T follicular helper cell (primary cell): ENCODE data around the gene CCDC150.
"Not testable (repeated sequence)": the region's sequence is repeated elsewhere in the genome, so short reads cannot be mapped to it uniquely, and the experiment has no call there.

ENCODE experiments used
- DNase-seq: peaks from one replicate; pipeline ENCODE4 v3.0.0-alpha.2; 2020; ENCODE audit warnings: low read depth

CCDC150 gene

DNA sequence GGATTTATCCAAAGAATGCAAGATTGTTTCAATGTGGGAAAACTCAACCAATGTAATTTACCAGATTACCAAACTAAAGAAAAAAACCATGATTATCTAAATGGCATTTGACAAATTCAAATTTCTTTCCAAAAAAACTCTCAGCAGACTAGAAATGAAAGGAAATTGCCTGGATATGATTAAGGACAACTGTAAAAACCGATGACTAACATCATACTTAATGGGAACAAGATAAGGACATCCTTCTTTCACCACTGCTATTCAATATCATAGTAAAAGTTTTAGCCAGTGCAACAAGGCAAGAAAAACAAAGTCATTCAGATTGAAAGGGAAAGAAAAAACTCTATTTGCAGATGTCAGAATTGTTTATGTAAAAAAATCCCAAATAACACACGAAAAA, 4.4 kb upstream of the CCDC150 start:
- DNase-seq = no peak

DNA sequence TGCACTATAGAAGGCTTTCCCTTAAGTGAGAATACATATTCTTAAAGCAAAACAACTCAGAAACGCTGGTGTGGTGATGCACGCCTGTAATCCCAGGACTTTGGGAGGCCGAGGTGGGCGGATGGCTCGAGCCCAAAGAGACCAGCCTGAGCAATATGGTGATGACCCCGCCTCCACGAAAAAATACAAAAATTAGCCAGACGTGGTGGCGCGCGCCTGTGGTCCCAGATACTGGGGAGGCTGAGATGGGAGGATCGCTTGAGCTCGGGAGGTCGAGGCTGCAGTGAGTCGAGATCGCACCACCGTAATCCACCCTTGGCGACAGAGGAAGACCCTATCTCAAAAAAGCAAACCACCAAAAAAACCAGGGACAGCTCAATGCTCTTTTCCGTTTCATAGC, 750 bp upstream of the CCDC150 start:
- DNase-seq = no peak

DNA sequence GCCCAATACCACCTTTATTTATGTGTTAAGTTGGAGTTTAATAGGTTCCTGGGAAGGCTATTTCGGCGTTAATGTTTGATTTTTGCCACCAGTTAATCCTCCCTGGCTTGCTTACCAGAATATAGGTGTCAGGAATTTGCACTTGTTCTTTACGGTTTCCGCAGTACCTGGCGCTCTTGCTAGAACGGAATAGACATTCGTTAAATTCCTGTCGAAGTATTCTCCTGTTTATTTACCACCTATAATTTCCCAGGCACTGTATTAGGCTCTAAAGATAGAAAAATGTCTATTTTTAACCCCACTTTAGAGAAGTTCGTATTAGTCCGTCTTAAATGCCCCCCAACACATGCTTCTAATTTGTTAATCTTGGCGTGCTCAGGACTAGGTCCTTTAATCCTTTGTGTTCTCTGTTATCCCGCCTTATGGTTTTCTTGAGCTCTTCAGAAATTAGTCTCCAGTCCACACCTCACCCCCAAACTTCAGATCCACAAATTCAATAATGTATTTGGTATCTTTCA, 575 bp downstream of the CCDC150 start:
- no peak for DNase-seq

DNA sequence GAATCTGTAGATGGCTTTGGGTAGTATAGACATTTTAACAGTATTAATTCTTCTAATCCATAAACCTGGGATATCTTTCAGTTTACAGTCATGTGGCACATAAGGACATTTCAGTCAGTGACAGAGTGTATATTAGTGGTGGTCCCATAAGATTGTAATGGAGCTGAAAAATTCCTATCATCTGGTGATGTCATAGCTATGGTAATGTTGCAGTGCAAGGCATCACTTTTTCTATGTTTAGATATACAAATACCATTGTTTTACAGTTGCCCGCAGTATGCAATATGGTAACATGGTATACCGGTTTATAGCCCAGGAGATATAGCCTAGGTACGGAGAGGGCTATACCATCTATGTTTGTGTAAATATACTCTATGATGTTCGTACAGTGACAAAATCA, 9.7 kb downstream of the CCDC150 start:
- no peak for DNase-seq

DNA sequence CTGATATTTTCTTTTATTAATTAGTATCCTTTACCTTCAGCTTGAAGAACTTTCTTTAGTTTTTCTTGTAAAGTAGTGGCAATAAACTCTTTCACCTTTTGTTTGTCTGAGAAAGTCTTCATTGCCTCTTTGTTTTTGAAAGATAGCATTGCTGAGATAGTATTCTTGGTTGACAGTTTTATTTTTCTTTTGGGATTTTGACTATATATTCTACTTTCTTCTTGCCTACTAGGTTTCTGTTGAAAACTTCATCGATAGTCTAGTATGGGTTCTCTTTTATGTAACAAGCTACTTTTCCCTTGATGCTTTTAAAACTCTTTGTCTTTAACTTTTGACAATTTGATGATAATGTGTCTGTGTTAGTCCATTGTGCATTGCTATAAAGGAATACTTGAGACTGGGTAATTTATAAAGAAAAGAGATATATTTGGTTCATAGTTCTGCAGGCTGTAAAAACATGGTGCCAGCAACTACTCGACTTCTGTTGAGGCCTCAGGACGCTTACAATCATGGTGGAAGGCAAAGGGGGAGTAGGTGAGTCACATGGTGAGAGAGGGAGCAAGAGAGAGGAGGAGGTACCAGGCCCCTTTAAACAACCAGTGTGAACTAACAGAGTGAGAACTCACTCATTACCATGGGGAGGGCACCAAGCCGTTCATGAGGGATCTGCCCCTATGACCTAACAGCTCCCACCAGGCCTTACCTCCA, 12.0 kb downstream of the CCDC150 start:
- no peak for DNase-seq

DNA sequence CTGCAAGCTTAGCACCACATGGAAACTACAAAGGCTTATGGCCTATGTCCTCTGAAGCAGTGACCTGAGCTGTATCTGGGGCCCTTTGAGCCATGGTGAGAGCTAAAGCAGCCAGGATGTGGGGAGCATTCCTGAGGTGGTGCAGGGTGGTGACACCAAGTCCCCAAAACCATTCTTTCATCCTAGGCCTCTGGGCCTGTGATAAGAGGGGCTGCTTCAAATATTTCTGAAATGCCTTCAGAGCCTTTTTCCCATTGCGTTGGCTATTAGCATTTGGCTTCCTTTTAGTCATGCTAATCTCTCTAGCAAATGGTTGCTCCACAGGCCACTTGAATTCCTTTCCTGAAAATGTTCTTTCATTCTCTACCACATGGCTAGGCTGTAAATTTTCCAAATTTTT, 13.4 kb downstream of the CCDC150 start:
- no peak for DNase-seq

DNA sequence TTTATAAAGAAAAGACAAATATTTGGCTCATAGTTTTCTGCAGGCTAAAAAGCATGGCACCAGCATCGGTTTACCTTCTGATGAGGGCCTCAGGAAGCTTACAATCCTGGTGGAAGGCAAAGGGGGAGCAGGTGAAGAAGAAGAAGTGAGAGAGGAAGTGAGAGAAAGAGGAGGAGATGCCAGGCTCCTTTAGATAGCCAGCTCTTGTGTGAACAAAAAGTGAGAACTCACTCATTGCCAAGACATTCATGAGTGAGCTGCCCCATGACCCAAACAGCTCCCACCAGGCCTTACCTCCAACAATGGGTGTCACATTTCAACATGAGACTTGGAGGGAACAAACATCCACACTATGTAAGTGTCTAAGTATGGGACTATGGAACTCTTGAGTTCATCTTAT, 14.3 kb downstream of the CCDC150 start:
- no peak for DNase-seq

DNA sequence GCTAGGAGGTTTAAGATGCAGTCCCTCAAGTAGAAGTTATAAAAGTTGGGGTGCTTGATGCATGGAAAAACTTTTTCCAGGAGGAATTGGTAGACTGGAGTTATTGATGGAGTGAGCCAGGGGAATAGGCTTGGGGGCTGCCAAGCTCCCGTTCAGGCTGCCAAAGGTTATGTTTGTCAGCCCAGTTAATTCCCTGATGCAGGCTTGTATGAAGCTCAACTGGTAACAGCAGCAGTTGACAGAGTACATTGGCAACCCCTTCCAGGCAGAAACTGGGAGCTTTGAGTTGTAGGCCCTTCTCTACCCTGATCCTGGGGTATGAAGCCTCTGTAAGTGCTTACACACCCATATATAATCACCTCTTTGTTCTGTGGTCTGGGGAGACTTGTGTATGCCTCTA, 16.2 kb downstream of the CCDC150 start:
- DNase-seq = no peak

DNA sequence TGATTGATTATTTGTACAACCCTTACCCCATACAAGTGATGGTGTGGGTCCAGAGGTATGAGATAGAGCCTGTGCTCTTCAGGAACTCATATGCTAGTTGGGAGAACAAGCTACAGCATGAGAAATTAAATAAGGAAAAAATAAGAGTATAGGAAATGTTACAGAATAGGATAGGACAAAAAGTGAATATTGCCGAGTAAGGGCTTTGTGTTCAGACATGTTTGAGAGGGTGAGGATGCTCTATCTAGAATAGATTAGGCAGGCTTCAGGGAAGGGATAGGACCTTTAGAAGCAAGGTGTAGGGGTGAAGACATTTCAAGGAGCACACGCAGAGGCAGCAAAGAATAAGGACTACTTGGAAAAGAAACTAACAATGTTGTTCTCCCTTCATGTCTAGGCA, 17.8 kb downstream of the CCDC150 start:
- DNase-seq = no peak

DNA sequence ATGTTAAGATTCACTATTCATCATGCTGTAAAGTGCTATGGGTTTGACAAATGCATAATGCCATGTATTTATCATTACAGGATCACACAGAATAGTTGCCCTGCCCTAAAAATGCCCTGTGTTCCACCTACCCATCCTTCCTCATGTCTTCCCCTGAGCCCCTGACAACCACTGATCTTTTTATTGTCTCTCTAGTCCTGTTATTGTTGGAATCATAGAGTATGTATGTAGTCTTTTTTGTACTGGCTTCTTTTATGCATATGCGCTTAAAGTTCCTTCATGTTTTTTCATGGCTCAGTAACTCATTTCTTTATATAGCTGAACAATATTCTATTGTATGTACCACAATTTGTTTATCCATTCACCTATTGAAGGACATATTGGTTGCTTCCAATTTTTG, 20.3 kb downstream of the CCDC150 start:
- no peak for DNase-seq

DNA sequence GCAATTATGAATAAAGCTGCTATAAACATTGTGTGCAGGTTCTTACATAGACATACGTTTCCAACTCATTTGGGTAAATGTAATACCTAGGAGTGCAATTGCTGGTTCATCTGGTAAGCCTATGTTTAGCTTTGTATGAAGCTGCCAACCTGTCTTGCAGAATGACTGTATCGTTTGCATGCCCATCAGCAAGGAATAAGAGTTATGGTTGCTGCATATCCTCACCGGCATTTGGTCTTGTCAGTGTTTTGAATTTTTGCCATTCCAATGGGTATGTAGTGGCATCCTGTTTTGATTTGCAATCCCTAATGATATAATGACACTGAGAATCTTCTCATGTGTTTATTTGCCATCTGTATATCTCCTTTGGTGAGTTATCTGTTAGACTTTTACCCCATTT, 20.7 kb downstream of the CCDC150 start:
- no peak for DNase-seq

DNA sequence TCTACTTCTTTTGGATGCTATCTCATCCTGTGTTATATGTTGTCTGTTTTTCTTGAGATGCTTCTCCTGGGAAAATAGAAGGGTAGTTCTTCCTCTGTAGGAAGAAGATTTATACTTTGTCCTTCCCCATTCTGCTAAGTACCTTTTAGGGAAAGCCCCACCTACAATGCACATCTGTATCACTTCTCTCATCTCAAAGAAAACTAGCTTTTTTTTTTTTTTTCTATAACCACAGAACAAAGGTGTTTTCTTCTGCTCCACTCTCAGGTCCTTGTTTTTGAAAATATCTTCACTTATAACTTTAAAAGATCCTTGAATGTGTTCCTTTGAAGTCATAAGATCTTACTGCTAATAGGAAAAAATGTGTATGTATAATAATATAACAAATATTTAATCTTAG, 30.8 kb downstream of the CCDC150 start:
- no peak for DNase-seq

DNA sequence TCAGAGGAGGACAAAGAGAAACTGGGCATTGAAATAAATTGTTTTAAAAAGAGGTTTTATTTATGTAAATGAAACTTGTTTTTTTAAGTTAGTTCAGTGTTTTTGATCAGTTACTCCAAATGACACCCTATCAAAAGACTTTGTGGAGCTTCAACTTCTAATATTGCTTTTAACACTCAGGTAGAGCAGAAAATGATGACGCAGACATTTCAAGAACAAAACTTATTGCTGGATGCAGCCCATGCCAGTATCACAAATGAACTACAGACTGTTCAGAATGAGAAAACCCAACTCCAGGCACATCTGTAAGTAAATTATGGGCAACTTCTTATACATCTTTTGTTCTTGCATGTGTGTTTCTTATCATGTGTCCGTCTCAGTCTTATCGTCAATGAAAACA, 36.4 kb downstream of the CCDC150 start:
- no peak for DNase-seq

DNA sequence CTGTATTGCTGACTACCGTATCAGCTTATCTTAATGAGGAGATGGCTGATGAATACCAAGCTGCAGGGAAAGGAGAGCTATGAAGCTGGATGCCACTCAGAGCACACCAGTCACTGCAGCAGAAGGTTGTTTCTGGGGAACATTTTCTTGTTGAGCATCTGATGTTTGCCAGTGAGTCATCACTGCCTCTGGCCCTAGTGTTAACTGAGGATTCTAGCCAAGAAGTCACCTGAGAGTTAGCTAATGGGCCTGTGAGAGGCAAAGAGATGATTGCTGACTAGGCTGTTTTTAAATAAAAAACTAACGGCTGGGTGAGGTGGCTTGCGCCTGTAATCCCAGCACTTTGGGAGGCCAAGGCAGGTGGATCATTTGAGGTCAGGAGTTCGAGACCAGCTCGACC, 37.9 kb downstream of the CCDC150 start:
- DNase-seq = no peak

DNA sequence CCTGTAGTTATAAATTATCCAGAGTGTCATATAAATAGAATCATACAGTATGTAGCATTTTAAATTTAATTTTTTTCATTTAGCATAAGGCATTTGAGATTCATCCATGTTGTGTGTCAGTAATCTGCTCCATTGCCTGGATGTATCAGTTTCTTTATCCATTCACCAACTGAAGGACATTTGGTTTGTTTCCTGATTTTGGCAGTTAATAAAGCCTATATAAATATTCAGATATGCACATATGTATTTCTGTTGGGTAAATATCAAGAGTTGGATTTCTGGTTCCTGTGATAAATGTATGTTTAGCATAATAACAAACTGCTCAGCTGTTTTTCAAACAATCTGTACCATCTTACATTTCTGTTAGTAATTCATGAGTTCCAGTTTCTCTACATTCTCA, 39.9 kb downstream of the CCDC150 start:
- DNase-seq = no peak

DNA sequence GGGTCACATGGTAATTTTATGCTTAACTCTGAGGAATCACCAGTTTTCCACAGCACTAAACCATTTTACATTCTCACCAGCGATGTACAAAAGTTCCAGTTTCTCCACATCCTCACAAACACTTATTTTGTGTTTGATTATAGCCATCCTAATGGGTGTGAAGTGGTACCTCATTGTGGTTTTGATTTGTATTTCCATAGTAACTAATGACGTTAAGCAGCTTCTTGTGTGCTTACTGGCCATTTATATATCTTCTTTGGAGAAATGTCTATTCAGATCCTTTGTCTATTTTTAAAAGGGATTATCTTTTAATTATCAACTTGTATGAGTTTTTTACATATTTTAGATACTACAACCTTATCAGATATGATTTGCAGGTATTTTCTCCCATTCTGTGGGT, 42.0 kb downstream of the CCDC150 start:
- no peak for DNase-seq

DNA sequence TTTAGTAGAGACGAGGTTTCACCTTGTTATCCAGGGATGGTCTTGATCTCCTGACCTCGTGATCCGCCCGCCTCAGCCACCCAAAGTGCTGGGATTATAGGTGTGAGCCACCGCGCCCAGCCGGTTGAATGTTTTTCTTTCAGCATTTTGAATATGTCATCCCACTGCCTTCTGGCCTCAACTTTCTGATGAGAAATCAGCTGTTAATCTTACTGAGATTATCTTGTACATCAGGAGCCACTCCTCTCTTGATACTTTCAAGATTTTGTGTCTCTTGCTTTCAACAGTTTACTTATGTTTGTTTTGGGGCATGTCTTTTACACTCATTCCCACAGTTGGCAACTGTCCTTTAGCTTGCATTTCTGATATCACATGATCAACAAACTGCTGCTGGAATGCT, 46.3 kb downstream of the CCDC150 start:
- no peak for DNase-seq

DNA sequence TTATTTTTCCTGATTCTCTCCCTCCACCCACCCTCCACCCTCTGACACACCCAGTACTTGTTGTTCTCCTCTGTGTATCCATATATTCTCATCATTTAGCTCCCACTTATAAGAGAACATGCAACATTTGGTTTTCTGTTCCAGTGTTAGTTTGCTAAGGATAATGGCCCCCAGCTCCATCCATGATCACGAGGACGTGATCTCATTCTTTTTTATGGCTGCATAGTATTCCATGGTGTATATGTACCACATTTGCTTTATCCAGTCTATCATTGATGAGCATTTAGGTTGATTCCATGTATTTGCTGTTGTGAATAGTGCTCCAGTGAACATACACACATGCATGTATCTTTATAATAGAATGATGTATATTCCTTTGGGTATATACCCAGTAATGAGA, 47.2 kb downstream of the CCDC150 start:
- not testable (repeated sequence) for DNase-seq

DNA sequence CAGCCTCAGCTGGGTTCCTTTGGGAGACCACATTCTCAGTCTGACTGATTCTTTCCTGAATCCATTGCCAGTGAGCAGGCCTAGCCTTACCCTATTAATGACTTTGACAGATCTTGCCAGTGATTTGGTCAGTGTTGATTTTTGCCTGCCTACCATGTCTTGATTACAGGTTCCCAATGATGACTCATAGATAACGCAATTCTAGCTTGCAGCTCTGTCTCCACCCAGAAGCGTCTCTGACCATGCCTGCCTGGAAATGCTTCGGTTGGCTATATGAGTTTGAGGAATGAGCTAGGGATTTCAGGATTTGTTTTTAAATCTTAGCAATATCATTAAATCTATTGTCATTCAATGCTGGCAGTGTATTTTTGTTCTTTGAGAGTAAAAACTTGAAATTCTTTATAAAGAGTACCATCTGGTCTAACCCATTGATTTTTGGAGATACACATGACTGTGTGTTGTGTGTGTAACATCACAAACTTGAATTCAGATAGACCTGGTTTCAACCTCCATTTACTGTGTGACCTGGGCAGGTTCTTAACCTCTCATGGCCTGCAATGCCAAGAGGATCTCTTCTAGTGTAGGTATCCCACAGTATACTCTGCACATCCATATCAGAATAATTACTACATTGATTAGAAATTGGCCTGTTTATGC, 57.0 kb downstream of the CCDC150 start:
- no peak for DNase-seq

DNA sequence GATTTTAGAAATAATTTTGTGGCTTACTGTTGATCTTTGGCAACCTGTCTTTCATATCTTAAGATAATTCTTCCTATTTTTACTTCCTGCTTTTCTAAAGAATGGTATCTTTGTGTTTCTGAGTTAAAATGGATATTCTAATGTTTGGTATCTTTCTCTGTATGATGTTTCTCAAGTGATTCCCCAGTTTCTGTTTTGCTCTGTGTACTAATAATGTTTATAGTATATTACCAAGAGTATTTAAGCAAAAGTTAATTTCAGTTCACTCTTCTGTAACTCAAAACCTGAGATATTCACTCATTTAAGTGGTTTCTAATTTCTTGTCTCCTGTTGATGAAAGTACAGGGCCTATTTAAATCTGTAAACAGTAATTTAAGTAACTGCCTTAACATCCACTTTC, 58.3 kb downstream of the CCDC150 start:
- DNase-seq = no peak

DNA sequence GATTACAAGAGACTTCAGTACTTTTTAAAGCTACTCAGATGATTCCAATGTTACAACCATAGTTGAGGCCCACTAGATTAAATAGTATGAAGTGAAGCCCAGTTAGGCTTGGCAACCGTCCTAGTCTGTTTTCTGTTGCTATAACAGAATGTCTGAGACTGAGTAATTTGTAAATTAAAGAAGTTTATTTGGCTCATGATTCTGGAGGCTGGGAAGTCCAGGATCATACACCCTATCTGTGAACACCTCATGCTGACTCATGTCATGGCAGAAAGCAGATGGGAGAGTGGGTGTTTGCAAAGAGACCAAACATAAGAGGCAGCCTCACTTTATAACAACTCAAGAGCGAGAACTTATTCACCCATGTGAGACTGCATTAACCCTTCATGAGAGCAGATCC, 63.1 kb downstream of the CCDC150 start:
- no peak for DNase-seq

DNA sequence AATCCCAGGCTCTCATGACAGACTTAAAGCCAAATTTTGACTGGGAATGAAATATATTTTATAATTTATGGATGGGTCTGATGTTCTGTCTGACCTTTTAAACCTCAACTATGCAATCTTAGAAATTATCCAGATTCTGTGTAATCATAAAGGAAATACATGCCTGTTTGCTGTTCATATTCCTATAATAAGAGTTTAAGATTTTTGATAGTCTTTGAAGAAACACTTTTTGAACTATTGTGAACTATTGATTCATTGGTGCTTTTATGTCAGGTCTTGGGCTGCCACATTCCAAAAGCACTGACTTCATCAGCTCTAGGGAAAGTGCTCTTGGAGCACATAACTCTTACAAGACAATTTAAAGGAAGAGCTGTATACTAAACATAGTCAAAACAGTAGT, 64.2 kb downstream of the CCDC150 start:
- DNase-seq = no peak

DNA sequence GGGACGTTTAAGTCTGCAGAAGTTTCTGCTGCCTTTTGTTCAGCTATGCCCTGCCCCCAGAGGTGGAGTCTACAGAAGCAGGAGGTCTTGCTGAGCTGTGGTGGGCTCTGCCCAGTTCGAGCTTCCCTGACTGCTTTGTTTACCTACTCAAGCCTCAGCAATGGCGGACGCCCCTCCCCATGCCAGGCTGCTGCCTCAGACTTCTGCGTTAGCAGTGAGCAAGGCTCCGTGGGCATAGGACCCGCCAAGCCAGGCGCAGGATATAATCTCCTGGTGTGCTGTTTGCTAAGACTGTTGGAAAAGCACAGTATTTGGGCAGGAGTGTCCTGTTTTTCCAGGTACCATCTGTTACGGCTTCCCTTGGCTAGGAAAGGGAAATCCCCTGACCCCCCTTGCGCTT, 70.5 kb downstream of the CCDC150 start:
- DNase-seq = not testable (repeated sequence)

DNA sequence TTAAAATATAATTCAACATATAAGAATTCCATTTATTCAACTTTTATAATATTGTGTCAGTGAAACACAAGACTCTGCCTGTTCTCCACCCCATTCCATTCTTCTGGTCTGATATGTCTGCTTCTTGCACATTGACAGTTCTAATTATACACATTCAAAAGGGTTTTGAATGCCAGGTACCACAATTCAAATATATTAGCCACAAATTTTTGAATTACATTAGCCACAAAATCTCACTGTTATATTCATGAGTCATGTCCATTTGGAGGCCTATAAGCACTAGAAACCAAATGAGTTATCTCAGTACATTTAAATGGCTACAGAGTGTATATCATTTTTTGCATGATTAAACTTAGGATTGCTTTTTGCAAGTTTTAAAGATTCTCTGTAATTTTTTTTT, 72.1 kb downstream of the CCDC150 start:
- no peak for DNase-seq
